ENCODE measurements around the gene CASZ1.

The CASZ1 gene

DNA sequence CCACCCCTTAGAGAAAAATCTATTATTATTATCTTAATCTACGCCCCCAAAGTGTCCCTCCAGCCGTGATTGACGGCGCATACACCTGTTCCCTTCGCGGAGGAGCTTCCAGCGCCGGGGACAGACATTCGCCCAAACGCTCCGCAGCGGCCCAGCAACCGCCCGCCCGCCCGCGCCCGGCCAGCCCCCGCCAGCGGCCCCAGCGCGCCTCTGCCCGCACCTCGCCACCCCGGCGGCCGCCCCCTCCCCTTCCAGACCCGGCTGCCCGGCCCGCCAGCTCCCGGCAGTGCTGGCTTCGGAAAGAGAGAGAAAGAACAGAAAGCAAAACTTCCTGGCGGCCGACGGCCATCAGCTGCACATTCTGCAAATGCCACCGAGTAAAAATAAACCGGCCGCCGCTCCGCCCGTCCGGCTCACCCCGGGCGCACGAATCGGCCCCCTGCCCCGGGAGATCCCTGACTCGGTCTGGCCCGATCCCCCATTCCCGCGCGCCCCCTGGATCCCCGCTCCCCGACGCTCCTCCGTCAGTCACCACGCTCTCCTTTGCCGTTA, 1.6 kb downstream of the CASZ1 start:
- DNase-seq: no peak

DNA sequence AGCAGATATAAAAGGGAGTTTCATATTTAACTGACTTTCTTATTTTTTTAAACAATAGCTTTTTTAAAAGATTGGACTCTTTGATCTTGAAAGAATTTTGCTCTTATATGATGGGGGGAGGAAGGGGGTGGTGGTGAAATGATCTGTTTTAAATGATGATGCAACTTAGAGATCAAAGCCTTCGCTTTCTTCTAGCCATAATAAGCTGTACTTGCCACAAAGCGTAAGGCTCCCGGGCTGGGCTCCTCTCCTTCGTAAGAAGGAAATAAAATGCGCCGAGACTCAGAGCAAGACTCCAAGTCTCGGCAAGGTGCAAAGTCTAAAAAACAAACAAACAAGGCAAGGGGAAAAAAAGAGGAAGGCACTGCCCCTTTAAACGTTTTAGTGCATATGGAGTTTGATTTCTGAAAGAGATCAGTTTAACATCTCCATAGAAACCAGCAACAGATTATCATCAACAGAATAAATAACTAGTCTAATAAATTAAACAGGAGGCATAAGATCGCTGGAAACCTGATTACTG, 3.3 kb downstream of the CASZ1 start:
- DNase-seq: no peak

DNA sequence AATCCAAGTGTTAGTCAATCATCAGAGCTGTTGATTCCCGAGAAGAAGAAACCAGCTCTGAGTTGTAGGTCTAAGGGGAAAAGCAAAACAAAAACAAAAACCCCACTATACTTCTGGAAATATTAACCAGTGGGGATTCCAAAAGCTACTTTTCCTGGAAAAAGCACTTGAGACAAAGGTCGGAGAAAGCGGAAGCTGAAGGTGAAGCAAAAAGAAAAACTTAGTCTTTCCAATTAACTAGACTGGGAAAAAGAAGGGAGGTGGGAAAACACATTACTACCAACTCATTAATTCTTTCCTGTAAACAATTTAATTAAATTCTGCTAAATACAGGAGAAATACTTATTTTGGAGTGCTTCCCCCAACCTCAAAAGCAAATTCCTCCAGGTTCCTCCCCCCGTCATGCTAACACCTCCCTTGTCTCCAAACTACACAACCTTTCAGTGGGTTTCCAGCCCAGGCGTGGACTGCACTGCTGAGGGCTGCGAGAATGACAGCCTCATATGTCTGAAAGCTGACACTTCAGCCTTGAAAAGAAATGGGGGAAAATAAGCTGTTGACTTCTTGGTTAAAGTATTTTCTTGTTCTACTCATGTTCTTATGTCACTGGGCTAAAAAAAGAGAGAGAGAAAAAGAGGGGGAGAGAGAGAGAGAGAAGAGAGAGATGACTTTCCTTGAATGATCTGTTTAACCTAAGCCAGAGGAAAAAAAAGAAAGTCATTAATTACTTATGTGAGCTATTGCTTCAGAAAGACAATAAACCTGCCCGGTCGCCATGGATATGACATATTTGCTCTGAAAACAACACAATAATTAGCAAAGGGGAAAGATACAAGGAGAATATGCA, 5.1 kb downstream of the CASZ1 start:
- no peak for DNase-seq

DNA sequence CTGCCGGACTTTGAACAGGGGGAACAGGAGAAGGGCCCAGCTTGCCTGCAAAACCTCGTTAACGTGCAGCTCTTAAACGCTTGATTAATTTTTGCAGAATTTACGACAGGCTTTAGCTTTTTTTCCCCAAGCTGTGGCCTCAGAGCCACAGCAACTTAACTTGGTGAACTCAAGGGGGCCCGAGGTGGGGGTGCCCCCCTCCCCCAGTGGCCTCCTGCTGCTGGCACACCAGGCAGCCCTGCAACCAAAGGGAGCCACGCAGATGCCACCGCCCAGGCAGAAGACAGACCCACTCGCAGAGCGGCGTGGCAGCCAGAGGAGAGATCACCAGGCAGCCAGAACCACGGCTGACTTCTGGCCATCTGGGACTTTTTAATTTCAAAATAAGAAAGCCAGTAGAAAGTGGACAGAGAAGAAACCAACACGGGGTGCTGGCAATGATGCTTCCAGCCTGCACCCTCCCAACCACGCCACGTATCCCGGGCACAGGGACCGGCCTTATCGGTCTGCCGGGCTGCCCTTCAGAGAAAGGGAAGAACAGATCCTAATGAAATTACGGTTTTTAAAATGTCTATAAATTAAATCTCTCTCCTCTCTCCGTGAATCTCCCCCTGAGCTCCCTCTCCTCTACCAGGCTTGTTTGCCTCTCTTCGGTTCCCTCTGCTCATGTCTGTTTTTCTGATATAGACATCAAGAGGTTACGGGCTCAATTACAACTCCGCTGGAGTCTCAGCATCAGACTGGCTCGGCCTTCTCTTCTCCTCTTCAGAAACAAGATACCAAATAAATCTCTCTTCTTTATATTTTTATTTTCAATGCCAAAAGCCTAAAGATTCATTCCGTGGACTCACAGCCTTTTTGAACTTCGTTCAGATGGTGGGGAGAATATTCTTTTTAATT, 6.4 kb downstream of the CASZ1 start:
- no peak for DNase-seq

DNA sequence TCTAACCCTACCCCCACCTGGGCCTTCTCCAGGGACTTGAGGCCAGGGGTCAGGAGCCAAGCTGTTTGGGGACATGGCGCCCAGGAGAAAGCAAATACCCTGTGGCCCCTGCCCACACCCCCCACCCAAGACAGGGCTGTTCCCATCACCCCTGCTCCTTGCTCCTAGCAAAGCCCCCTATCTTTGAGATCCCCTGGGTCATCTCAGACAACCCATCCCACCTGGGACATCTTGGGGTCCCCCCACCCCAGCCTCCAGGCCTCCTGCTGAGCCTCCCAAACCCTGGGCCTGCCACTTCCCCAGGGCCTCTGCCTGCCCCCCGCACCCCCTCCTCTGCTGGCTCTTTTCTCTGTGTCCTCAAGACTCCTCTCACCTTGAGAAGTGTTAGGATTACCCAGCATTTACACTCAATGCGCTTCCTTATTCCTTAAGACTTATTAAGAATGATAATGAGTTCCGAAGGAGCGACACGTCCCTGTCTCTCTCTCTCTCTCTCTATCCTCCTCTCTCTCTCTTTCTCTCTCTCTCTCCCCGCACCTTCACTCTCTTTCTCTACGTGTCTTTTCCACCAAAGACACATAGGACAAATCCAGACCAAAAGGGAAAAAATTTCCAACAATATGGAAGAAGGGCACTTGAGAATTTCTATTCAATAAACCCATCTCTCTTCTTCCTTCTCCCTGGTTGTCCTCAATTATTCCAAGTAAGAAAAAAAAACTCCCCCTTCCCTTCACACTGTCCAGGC, 7.2 kb downstream of the CASZ1 start:
- DNase-seq: no peak

DNA sequence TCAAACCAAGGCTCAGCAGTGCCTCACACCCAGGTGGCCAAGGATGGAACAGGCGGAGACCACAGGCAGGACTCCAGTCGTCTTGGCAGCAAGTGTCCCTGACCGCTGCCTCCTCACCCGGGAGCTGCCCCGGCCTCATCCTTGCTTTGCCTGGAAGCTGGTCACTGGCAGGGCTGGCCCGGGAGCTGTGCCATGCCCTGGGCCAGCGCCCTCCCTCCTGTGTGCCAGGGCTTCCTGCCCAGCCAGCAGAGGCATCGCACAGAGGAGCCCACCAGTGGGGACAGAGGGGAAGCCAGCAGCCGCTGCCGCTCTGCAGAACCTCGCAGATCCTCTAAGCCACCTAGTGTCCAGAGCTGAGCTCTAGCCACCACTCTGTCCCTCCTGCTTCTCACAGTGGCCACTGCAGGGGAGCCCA, 7.8 kb downstream of the CASZ1 start:
- DNase-seq: peak in 45 of 51 donors; percentile 6 to 84 (median 54)

DNA sequence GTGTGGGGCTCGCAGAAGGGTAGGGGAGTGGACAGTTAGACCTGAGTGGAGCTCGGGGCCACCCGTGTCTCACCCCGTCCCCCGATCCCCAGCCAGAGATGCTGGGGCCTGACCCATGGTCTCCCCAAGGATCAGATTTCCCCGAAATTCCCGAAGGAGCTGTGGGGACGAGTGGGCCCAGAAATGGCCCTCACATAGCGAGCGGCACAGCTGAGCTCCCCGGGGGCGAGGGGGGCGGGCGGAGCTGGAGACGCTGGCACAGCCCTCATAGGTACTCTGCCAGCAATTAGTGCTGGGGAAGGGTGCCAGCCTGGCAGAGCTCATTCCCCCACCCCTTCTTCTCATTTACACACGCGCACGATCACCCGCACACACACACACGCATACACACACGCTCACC, 9.2 kb downstream of the CASZ1 start:
- no peak for DNase-seq

DNA sequence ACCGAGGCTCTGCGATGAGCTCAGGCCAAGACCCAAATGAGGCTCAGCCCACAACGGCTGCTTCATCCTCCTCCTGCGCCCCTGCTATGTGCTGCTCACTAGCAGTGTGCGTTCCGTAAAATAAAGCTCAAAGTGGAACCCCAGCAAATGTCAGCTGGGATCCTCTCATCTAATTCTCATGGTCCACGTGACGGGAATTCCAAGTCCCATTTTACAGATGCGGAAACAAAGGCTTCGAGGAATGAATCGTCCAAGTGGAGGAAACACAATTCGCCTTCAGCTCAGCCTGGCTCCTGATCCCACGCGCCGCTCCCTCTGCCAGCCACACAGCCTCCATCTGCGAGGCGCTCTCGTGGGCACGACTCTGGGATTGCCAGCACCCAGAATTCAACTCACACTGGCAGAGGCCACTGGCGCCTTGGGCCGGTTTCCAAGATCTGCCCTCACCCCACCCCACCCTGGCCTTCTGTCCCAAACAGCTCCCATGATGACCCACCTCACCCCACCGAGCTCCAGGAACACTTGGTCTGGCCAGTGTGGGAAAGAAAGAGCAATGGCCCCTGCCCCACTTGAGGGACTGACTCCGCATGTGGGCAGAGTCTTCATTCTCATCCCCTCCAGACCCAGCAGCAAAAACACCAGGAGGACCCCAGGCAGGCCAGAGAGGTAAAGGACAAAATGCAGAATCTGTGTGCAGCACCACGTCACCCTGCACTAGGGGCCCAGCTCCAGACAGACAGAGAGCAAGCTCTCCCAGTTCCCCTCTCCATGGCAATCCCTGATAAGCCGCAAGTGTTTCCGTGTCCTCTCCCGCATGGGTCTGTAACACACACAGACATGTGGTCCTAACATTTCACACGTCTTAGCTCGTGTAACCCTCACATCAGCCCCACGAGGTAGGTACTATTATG, 10.5 kb downstream of the CASZ1 start:
- DNase-seq: no peak

DNA sequence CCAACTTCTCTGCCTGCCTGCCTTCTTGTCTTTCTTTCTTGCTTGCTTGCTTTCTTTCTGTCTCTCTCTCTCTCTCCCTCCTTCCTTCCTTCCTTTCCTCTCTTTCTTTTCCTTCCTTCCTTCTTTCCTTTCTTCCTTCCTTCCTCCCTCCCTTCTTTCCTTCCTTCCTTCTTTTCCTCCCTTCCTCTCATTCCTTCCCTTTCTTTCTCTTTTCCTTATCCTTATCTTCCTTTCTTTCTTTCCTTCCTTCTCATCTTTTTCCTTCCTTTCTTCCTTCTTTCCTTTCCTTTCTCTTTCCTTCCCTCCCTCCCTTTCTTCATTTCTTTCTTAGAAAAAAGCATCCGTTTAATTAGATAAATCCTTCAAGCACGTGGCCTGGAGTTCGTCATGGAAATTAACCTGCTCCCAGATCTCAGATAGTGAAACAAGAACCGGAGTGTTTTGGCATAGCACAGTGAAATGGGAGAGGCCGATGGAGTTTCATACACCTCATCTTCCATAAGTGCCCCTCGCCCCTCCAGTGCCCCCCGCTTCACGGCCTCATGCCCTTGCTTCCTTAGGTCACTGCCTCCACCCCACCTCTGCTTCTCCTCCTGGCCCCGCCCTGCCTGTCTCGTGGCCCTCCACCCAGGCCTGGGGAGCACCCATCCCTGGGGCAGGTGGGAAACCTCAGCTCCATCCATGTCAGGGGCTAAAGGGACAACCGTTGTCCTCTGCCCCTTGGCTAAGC, 11.3 kb downstream of the CASZ1 start:
- no peak for DNase-seq

DNA sequence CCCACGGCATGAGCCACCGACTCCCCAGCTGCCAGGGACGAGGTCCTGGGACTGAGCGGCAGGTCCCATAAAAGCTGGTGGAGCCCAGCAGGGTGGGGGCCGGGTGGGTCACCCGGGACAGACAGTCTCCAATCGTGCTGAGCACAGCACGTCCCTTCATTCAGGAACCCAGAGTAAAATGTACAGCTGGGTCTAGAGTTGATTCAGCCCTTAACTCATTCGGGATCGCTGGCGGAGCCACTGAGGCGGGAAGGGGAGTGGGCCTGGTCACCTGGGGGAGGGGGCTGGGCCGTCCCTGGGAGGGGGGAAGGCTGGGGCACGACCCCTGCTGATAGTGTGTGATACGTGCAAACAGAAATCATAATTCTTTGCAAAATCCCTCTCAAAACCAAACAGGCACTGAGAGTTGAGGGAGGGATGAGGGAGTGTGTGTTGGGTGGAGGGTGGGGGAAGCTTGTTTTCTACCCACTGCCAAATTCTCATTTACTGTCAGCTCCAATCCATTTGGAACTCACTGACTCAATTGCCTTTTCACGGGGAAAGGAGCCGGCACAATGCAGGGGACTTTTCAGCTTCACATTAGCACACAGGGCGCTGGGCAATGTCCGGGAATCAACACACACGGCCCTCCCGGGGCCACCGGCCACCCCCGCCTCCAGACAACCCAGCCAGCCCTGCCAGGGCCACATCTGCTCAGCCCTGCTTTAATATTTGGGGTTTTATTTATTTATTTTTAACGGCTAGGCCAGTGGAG, 13.8 kb downstream of the CASZ1 start:
- DNase-seq: peak in 16 of 51 donors; percentile 2 to 51 (median 21)

DNA sequence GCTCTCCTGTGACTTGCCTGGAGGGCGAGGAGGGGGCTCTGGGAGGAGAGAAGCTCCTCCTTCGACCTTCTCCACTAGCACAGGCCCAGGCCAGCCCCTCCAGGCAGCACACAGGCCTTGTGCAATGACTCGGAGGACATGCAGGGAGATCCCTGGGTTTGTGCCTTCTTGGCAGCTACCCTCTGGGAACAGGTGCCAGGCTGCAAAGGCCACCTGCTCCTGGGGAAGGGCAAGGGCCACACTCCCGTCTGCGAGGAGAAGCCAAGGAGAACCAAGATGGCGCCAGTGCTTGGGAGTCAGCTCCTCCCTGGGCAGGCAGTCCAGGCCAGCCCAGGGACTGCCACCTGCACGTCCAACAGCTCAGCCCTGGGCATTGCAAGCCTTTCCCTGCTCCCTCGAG, 15.3 kb downstream of the CASZ1 start:
- DNase-seq: no peak

DNA sequence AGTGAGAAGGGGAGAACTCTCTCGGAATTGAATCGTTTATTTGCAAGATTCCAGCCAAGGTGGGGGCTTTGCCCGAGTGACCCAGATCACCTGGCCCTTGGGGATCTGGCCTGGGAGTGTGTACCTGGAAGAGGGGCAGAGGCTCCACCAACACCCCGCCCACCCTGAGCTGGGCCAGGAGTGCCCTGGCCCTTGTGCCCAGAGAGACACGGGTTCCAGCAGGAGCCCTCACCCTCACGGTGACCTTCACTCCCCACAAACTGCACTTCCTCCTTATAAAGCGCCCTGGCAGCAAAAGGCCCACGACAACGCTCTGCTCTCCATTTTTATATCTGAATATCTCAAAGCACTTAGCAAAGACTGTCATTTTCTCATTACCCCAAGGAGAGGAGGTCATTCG, 16.6 kb downstream of the CASZ1 start:
- DNase-seq: no peak

DNA sequence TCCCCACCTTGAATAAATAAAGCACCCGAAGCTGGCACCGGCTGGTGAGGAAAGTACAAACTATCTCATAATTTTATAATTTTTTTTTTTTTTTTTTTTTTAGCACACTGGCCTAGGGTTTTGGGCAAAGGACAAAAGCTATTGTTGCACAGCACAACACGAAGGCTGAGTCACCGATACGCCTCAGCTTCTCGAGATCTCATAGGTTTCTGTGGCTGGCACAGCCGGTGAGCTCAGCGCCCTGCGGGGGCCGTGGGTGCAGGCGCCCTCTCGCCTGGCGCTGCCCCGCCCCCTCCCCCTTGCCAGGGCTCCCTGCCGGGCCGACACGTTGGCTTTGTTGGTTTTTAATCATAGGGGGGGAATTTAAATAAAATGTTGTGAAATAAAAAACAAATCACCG, 17.2 kb downstream of the CASZ1 start:
- DNase-seq: peak in 1 of 51 donors; percentile 18

DNA sequence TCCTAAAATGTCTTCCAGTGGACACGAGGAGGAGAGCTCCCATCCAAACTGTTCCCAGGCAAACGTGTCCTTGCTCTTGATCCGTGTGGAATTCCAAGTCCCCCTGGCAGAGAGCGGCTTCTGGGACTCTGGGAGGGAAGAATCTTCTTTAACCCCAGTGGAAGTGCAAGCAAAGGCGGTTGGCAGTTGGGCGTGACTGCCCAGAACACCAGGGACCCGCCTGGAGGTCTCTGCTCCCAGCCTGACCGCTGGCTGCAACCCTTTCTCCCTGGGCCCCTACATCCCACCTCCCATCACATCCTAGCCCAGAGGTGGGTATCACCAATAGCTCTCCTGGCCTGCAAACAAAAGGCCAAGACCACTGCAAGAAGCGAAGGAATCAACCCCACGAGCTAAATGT, 17.8 kb downstream of the CASZ1 start:
- DNase-seq: no peak

DNA sequence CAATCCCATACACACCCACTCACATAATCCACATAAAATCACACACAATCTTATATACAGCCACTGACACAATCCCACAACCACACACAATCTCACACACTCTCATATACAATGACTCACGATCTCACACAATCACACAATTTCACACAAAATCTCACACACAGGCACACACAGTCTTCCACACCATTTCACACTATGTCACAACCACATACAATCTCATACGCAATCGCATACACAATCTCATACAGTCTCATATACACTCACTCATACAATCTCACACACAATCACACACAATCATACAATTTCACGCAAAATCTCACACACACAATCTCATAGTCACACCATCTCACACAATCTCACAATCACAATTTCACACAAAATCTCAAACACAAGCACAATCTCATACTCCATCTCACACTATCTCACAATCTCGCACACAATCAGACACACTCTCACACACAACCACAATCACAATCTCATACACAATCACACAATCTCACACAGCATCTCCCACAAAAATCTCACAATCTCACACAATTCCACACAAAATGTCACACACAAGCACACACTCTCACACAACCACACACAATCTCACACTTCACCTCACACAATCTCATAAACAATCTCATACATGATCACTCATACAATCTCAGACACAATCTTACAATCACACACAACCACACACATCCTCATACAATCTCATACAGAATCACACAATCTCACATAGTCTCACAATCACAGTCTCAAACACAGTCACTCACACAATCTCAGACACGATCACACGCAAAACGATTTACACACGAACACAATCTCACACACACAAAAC, 18.5 kb downstream of the CASZ1 start:
- DNase-seq: no peak

DNA sequence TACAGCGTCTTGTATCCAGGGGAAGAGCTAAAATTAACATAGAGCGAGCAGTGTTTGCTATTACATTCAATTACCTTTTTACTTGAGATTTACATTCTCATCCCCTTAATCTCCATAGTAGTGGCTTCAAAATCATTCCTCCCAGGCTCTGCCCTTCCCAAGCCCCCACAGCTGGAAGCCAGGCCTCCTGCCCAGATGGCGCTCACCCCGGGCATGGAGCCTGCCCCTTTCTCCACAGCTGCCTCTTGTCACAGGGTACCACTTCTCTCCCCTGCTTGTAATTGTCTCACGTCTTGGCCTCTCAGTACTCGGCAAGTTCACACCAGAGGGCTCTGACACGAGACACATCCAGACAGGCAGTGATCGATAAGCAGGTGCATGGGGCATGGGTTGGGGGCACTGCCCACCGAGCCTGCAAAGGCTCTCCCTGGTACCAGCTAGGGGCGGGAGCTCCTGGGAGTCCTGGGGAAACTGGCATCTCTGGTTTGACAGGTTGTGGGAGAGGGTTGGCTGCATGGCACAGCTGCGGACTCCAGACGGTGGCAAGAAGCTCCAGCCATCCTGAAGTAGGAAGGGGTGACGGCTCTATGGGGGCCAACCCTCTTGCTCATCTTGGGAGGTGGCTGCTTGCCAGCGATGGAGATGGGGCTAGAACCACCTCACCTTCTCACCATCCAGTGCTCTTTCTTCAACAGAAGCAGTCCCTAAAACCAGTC, 20.1 kb downstream of the CASZ1 start:
- no peak for DNase-seq

DNA sequence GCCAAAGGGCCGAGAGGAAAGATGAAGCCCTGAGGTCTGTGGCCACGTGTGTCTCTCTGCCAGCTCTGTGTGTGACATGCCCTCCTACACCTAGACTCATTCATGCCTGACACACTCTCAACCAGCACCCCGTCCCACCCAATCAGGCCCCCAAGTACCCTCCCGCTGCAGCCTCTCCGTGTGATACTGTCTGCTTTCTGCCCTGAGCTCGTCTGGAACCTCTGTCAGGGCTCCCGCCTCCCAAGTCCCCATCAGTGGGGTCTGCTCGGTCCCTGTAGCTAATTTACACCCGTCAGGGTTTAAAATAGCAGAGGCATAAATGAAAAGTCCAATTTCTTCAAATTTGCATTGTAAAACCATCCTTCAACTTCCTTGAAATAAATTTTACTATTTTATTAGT, 20.7 kb downstream of the CASZ1 start:
- DNase-seq: no peak
